Dedifferentiated amniotic fluid mesenchymal stem cell (primary cell): ENCODE results near the gene HYDIN.
A peak's percentile ranks its signal among the peaks of the same experiment; 100 is the strongest.
"Not testable (repeated sequence)": the region's sequence is repeated elsewhere in the genome, so short reads cannot be mapped to it uniquely, and the experiment has no call there.

Experiments
- DNase-seq: peaks from one replicate; pipeline ENCODE4 v3.0.0-alpha.2; 2016; ENCODE audit errors: extremely low spot score

Gene HYDIN

DNA sequence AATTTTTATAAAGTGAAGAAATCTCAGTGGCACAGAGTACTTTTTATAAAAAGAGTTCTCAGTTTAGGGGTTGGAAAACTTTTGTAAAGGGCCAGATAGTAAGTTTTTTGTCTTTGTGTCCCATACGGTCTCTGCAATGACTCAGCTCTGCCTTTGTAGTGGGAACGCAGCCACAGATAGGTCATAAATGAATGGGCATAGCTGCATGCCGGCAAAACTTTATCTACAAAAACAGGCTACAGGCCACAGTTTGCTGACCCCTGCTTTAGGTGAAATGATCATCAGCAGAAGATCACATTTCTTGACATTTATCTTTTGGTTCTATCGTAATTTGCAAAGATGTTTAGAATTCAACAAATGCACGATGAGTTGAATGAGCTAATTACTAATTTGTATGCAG is 365.8 kb downstream of the HYDIN start:
- DNase-seq: not testable (repeated sequence)

DNA sequence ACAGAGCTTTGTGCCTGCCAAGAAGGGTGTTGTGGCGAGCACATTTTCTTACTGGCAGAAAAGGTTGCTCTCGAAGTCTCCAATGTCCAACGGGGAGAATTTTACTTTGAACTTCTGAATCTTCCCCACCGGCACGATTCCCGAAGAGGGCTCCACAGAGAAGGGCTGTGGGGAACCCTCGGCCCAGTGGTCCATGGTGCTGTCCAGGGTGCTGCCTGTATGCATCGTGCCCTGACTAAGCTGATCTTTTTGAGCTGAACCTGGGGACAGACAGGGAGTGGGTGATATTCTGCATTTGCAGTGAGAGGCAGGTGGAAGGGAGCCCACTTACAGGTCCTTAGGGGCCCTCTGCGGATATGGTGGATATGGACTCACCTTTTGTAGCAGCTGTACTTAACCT is 368.5 kb downstream of the HYDIN start:
- DNase-seq: not testable (repeated sequence)

DNA sequence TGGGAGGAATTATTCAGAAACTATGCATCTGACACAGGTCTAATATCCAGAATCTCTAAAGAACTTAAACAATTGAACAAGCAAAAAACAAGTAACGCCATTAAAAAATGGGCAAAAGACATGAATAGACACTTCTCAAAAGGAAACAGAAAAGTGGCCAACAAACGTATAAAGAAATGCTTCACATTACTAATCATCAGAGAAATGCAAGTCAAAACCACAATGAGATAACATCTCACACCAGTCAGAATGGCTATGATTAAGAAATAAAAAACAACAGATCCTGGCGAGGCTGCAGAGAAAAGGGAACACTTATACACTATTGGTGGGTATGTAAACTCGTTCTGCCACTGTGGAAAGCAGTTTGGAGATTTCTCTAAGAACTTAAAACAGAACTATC is 379.2 kb downstream of the HYDIN start:
- DNase-seq: not testable (repeated sequence)

DNA sequence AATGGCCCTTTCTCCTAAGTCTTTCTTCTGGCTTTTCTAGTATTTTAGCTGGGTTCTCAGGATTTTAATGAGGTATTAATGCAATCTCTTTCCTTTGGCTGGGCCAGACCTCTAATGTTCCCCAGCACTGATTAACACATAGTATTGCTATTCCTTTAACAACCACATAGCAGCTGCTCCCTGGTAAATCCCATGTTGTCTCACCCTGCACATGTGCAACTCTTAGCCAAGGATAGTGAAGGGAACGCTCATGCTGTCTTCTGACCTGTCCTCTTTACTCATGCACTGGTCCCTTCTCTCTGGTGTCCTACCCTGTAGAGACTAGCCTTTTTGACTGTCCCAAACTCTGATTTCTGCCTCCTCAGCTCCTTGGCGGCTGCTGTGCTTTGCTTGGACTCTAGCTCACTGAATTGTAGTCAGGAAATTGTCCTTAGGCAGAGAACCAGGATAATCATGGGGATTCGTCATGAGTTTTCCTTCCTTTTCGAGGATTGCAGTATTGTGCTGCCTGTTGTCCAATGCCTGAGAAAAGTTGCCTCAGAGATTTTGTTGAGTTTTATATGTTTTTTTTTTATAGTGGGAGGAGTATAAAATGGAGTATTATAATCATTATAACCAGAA is 406.9 kb downstream of the HYDIN start:
- DNase-seq: not testable (repeated sequence)

DNA sequence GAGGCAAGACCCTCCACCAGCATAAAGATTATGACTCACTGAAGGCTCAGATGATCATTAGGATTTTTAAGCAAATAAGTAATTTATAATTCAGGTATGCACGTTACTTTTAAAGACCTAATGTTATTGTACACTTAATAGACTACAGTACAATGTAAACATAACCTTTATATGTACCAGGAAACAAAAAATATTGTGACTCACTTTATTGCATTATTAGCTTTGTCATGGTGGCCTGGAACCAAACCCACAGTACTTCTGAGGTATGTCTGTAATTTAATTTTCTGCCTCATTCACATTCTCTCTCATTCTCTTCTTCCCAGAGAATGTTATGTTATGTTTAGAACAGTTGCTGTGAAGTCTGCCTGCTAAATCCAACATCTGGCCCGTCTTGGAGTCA is 407.8 kb downstream of the HYDIN start:
- DNase-seq: not testable (repeated sequence)

DNA sequence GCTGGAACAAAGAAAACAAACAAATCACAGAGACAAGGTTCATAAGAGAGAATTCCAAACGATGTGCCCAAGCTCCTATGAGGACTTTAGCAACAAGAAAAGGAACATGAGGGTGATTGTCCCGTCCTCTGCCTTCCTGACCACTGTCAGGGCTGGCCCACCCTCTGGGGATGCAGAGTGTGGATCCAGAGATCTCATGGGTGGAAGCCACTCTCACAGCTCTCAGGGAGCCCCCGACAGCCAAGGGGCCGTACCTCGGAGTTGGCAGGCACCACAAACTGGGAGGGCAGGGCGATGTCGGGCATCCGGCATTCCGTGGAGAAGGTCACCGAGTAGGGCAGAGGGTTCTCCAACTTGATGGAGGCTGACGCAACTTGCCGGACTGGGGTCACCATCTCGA is 412.4 kb downstream of the HYDIN start:
- DNase-seq: not testable (repeated sequence)

DNA sequence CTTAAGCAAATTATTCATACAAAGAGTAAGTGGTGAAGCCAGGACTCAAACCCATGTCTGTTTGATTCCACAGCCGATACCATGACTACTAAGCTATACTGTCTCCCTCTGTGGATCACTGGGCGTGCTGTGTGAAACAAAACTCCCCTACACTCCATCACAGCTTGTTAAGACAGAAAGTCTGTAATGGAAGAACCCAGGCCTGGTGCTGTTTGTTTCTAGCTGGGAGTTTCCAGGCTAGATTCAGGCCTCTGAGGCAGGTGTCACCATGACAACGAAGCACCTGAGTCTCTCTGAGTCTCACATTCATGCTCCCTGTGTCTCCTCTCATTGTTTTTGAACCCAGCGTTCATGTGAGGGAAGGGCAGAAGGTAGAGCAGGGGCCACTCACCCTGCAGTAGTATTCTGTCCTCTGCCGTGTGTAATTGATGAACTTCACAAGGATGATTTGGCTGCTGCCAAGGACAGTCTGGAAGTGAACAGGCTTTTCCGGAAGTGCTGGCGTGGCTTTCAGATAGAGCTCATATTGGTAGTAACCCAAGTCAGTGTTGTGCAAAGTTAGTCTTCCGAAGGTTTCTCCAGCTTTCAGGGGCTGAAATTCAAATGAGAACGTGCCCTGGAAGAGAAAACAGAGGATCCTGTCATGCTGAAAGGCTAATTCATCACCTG is 421.0 kb downstream of the HYDIN start:
- DNase-seq: no peak

DNA sequence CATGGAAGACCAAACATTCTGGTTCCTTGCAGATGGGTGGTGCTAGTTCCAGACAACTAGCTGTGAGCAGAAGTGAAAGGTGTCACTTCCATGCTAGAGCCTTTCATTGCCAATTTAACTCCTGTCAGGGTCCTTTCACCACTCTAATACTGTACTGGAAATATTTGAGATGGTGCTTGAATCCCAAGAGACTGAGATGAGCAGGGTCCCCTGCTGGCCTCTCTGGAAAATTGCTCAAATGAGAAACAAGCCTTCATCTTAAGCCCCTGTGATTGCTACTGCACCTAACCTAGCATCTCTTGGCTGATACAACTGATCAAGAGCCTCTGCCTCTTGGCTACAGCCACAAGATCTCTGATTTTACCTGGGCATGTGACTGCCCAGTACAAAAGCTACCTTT is 422.2 kb downstream of the HYDIN start:
- no peak for DNase-seq

DNA sequence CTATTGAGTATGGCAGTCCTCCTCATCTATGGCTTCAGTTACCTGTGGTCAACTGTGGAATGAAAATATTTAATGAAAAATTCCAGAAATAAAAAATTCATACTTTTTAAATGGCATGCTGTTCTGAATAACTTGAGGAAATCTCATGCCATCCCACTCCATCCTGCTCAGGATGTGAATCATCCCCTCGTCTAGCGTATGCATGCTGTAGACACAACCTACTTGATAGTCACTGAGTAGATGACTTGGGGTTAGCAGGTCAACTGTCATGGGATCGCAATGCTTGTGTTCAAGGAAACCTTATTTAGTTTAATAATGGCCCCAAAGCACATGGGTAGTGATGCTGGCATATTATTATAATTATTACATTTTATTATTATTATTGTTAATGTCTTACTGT is 424.7 kb downstream of the HYDIN start:
- DNase-seq: no peak

DNA sequence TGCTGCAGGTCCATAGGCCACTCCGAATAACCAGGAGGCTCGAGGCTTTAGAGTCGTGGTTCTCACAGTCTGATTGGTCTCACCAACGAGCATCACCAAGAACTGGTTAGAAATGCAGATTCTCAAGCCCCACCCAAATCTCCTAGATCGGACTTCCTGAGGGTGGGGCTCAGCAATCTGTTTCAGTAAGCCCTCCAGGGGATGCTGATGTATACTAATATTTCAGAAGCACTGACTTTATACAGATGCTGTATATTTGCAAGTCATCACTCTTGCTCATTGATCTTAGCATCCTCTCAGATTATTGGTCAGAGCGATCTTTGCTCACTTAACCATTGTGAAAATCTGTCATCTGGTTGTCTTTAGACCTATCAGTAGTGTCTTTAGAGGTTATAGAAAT is 425.1 kb downstream of the HYDIN start:
- DNase-seq: no peak

DNA sequence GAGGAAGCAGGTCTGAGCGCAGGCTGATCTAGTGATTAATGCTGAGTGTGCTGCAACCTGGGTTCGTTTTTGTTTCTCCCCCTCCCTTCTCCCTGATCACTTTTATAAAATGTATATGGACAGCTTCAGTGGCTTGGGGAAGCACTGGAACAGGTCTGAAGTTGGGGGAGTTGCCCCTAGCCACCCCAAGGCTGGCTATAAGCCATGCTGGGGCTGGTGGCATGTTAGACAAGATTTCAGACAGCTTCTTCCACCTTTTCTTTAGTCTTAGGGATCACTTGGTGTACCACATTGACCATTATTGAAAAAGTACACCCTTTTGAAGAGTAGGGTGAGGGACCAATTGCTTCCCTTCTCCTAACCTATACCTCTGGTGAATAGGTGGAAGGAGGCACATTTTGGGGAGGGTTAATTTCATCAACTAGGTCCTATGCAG is 425.8 kb downstream of the HYDIN start:
- no peak for DNase-seq

DNA sequence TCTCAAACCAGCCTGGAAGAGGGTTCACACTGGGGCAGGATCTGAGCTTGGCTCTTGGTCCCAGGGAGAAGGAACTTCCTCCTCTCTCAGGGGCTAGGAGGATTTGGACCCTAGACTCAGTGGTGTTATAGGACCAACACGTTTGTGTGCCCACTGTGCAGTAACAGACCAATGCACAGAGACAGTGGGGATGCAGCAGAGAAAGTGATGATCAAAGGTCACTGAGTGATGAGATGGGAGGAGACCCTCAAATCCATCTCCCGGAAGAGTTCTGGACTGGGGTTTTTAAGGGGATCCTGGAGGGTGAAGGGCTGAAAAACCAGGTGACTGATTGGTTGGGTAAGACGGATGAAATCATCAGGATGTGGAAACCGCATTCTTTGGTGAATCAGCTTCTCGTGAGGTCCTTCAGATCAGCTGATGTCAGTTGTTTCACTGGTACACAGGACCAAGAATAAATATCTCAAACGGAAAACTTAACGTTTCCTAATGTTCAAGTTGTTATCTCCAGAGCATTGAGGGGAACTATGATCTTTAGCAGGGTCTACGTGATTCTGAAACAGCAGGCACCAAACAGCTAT is 426.3 kb downstream of the HYDIN start:
- DNase-seq: no peak

DNA sequence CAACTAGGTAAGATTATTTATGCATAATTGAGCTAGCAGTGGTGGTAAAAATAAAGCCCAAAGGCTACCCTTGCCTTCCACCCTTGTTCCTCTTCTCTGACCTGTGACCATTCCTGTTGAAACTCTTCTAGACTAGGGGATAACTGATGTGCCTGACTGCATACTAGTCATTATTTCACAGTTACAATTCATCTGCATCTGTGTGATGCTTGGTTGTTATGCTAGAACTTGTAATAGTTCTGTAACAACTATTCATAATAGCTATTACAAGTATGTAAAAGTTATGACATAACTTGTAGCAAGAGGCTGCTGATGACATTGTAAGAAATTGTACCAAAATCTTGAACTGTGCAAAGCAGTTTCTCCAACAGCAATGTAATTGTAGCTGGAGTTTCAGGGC is 427.2 kb downstream of the HYDIN start:
- DNase-seq: no peak

DNA sequence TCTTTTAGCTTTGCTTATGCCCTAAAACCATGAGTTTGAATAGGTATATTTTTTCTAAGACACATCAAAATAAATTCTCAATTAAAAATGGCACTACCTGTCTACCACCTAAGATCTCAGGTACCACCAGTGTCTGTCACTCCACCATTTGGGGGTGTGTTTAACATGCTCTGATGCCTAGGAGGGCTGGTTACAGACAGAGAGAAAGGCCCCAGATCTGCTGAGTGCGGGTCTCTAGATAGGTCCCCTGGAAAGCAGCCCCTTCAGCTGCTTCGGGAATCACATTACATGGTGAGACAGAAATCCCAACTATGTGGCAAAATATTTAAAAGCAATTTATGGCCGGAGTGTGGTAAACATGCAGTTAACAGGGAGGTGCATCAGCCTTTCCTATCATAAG is 428.9 kb downstream of the HYDIN start:
- no peak for DNase-seq

DNA sequence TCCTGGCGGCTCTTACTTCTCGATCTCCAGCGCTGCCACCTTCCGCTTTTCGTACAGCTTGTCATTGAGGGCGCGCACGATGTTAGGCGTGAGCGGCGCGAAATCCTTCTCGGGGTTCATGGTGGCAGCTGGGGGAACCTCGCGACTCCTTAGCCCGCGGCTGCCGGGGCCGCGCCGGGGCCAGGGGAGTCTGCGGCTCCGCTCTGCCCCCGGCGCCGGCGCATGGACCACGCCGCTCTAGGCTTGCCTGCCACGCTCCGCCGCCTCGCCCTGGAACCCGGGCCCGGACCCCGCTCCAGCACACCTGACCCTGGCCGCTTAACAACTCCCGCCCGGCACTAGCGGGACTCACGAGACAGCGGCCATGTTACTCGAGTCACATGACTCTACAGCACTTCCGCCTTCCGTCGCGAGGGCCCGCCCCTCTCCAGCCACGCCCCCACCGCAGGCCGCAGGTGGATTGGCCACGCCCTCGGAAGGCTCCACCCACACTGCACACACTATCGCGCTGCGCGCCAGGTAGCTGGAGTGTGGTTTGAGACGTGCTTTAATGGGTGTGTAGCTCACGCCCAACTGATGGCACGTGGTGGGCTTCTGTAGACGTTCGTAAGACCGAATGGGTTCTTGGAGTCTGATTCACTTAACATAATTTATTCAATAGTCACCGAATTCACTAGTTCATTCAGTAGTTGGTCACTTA is 429.6 kb downstream of the HYDIN start, which contains the start of gene VAC14:
VAC14 (minus strand) TSS at position 378 of the 700 bp plus-strand sequence; CDS start at position 120, 258 bp downstream.
- DNase-seq: peak; percentile 76

DNA sequence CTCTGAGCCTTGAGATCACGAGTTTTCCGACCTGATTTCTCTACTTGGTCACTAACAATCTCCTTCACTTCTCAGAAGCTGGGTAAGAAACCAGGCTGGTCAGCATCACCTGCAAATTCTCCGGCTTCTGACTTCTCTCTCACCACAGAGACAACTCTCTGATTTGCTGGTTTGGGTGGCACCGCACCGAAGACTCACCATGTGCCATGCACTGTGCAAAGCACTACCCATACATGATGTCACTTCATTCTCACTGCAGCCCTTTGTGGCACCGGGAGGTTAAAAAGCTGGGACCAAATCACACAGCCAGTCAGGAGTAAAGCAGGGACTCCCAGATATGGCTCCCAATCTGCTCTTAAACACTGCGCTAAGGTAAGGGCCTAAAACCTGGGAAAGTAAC is 430.2 kb downstream of the HYDIN start:
- no peak for DNase-seq

DNA sequence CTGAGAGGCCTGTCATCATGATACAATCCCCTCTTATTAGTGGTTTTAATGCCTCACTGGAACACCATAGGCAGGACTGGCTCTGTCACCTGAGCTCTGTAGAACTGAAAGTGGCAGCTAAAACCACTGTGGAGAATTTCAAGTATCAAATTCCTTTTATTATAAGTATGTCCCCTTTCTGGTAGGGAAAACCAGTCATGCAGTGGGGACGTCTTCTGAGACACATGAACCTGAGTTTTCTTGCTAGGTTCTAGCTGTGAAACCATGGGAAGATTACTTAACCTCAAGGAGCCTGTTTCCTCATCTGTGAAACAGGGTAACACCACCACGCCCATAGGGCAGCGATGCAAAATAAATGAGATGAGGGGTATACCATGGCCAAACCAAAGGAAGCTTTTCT is 434.2 kb downstream of the HYDIN start:
- DNase-seq: no peak

DNA sequence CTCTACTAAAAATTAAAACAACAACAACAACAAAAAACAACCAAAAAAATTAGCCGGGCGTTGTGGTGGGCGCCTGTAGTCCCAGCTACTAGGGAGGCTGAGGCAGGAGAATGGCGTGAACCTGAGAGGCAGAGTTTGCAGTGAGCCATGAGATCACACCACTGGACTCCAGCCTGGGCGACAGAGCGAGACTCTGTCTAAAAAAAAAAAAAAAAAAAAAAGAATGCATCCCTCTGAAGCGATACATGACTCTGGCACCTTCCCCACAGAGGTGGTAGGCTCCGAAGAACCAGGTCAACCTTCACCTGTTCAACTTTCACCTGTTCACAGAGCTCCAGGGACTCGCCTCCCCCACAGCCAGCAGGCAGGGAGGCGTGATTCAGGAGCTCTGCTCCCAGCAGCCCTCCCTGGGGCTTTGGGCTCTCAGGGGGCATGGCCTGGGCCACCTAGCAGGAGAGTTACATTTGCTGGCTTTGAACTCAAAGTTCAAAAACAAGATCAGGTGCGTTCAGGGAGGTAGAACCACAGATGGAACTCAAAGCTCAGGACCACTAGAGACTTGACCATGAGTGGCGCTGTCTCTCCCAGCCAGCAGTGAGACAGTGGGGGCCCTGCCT is 435.1 kb downstream of the HYDIN start:
- no peak for DNase-seq

DNA sequence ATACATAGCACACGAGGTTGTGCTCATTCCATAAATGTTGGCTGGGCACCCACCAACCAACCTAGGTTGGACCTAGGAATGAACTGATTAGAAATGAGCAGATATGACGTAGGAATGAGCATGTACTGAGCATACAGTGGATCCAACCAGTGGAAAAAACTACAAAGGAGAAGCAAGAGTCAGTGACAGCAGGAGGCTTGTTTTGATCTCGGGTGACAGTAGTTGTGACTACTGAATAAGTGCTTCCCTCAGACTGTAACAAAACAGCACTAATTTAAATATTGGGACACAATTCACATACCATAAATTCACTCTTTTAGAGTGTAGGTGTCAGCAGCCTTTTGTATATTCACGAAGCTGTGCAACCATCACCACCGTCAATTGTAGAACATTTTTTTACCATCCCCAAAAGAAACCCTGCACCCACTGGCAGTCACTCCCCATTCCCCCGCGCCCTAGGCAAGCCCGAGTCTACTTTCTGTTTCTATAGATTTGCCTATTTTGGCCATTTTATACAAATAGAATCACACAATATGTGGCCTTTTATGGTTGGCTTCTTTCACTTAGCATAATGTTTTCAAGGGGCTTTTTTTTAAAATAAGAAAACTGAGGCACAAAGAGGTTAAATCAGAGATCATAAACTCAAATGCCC is 436.5 kb downstream of the HYDIN start:
- no peak for DNase-seq

DNA sequence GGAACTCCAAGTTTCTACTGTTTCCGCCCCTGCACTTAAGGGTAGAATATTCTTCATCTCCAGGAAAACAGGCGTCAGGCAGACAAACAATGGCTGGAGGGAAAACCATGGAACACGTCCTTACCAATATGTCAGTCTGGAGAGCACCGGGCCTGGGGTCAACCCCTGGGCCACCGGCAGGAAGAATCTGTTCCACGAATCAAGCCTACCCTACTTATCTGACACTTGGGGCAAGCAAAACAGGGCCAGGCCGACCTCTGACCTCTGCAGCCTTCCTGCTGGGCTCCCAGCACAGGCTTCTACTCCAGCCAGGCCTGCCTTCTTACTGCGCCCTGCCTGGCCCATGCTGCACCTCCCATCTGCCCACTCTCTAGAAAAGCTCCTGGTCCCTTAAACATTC is 439.7 kb downstream of the HYDIN start:
- no peak for DNase-seq

DNA sequence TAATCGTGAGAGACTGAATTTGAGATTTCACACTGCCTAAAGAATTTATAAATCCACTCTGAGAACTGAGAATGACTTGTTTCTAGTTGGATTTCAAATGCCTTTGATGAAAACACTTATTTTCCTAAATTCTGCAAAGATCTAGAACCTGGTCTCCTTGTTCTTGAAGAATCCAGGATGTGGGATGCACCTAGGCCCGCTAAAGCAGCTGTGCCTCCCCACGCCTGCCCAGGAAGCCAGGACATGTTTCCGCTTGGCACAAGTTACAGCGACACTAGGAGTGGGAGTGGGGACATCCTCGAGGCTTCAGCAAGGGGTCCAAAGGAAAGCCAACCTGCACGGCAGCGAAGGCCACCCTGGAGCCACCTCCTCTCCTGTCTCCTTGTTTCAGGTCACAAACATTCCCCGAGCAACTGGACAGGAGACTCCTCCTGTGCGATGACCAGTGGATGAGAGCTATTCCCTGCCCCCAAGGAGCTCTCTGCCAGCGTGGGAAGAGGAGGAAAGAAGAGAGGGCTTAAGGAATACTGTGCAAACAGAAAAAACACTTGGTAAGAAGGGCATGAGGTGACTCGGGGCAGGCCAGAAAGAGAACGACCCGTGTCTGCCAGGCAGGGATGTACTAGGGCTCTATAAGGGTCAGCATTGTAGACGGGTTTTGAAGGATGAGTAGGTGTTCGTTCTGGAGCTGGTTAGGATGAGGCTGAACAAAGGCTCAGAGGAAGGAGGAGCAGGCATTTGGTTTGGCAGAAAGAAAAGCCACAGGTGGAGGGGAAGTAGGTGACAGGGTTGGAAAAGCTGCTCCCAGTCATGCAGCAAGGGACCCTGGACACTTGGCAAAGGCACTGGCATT is 440.7 kb downstream of the HYDIN start:
- DNase-seq: no peak
